ENCODE data around the gene ZNF740. TPM values are rescaled to one million over a fixed set of nuclear protein-coding genes. Genes with fewer than 3 reads are reported as not detected.
"Not testable (repeated sequence)": the region's sequence is repeated elsewhere in the genome, so short reads cannot be mapped to it uniquely, and the experiment has no call there.

ZNF740 gene, protein sequence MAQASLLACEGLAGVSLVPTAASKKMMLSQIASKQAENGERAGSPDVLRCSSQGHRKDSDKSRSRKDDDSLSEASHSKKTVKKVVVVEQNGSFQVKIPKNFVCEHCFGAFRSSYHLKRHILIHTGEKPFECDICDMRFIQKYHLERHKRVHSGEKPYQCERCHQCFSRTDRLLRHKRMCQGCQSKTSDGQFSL
- 19.2 TPM for total RNA-seq
- long read RNA-seq, full-length matches to known transcripts: 1 of 5 reads
- long read RNA-seq, partial matches to known transcripts: 1 of 5 reads
- long read RNA-seq, other reads (novel, unspliced or antisense): 3 of 5 reads

DNA sequence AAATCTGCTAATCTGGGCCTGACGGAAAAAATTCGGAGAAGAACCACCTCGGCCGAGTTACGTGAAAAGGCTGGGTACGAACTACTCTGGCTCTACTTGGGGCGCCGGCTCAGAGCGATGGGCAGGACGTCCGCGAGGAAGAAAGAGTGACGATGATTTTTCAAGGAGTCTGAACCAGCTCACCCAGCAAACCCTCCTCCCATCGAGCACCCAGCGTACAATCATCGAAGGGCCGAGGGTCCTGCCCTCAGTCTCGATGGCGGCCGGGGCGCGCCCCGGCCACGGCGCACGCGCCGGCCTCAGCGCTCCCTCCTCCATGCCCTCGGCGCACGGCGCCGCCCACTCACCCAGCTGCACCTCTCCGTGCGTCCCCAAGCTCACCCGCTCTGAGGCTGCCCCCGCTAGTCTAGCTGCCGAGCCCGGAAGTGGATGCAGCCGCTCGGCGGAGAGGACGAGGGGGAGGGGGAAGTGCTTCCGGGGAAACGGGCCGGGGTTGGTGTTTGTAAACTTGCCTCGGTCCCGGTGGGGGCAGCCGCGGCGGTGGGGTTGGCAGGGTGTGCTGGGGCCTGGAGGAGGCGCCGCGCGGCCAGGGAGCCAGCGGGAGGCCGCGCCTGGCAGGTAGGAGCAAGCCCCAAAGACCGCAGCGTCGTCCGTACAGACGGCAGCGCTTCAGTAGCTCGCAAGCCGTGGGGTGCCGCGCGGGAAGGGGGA, at the start of gene ZNF740, which contains the start of gene CSAD:
ZNF740 (plus strand) TSS at position 503 of the 711 bp plus-strand sequence. CDS start 1,262 bp downstream, outside the sequence.
CSAD (minus strand) TSS at position 706 of the 711 bp plus-strand sequence. CDS start 7,455 bp downstream, outside the sequence.
- DNase-seq (ENCODE audit: low spot score): peak; percentile 98
- intact Hi-C loops (cut with DNase I): no loop called here

DNA sequence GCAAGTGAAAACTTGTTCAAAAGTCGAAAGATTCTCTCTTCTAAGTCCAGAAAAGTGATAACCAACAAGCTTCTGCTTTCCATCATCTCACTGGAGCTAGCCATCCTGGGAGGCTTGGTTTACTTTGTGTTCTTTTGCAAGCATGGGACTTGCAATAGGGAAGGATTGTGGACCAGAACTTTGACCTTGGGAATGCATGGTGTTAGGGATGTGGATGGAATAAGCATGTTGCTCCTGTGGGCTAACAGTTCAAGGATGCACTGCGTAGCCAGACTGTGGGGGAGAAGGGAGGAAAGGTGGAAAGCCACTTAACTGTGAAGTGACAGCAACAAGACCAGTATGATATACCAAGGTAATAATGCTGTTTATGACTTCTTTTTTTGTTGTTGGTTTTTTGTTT, 48.7 kb upstream of the ZNF740 start:
- intact Hi-C loops (cut with DNase I): no loop called here

DNA sequence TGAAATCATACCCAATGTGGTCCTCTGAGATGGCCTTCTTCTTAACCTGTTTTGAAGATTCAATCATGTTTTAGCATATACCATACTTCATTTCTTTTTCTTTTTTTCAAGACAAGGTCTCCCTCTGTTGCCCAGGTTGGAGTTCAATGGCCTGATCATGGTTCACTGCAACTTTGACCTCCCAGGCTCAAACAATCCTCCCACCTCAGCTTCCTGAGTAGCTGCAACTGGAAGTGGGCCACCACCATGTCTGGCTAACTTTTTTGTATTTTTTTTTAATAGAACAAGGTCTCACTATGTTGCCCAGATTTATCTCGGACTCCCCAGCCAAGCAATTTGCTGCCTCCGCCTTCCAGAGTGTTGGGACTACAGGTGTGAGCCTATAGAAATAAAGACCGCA, 46.8 kb upstream of the ZNF740 start:
- DNase-seq (ENCODE audit: low spot score): no peak
- intact Hi-C loops (cut with DNase I): no loop called here

More for the DNA sequence above, 48.7 kb upstream of the ZNF740 start:
- no peak for DNase-seq (ENCODE audit: low spot score)

DNA sequence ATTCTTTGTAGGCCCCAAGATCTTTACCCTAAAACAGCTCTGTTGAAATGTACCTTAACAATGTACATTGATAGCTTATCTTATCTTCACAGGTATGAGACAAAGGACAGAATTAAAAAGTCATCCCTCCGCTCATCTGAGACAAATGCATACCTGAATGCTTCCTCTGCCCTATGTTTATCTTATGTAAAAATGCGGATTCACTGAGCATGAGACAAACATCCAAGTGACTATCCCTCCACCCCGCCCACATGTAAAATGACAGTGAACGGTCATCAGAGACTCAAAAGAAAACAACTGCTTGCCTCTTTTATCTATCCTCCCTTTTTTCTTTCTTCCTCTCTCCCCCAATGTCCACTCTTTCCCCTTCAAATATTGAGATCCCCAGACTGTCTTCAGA, 37.2 kb upstream of the ZNF740 start:
- DNase-seq (ENCODE audit: low spot score): no peak
- intact Hi-C loops (cut with DNase I): no loop called here

DNA sequence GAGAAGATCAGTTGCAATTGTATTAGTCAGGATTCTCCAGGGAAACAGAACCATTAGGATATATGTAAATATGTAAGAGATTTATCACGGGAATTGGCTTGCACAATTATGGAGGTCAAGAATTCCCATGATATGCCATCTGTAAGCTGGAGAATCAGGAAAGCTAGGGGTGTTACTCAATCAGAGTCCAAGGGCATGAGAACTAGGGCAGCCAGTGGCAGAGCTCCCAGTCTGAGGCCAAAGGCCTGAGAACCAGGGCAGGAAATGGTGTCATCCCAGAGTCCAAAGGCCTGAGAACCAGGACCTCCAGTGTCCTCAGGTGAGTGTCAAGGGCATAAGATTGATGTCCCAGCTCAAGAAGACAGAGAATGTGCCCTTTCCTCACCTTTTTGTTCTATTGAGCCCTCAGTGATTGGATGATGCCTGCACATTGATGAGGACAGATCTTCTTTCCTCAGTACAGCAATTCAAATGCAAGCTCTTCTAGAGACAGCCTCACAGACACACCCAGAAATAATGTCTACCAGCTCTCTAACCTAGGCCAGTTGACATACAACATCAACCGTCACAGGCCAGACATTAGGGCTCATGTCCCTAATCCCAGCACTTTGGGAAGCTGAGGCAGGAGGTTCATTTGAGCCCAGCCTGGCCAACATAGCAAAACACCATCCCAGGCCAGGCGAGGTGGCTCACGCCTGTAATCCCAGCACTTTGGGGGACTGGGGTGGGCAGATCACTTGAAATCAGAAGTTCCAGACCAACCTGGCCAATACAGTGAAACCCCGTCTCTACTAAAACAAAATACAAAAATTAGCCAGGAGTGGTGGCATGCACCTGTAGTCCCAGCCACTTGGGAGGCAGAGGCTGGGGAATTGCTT, 34.9 kb upstream of the ZNF740 start:
- DNase-seq (ENCODE audit: low spot score): no peak
- intact Hi-C loops (cut with DNase I): no loop called here

DNA sequence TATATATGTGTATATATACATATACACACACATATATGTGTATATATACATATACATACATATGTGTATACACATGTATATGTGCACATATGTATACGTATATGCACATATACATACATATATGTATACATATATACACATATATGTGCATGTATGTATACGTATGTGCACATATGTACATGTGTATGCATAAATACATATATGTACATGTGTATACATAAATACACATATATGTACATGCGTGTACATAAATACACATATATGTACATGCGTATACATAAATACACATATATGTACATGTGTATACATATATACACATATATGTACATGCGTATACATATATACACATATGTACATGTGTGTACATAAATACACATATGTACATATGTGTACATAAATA, 33.3 kb upstream of the ZNF740 start:
- no peak for DNase-seq (ENCODE audit: low spot score)
- intact Hi-C loops (cut with DNase I): no loop called here

DNA sequence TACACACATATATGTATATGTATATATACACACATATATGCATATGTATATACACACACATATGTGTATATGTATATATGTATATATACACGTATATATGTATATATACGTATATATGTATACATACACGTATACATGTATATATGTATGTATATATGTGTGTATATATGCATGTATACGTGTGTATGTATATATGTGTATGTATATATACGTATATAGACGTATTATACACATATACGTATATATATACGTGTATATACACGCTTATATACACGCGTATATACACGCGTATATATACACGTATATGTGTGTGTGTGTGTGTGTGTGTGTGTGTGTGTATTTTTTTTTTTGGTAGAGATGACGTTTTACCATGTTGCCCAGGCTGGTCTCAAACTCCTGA, 32.9 kb upstream of the ZNF740 start:
- no peak for DNase-seq (ENCODE audit: low spot score)
- intact Hi-C loops (cut with DNase I): no loop called here

DNA sequence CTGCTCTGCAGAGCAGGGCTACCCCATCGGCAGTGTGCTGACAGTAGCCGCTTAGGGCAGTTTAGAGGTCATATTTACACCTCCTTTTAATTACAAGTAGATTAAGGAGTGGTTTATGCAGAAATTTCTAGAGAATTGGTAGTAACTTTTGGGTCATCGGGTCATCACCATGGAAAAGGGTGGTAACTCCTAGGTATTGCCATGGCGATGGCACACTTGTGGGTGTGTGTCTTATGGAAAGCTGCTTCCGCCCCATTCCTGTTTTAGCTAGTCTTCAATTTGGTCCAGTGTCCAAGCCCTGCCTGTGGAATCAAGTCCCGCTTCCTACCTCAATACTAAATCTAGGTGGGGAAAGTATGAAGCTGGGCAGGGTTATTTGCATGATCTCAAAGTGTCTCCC, 29.5 kb upstream of the ZNF740 start:
- DNase-seq (ENCODE audit: low spot score): no peak
- intact Hi-C loops (cut with DNase I): no loop called here

DNA sequence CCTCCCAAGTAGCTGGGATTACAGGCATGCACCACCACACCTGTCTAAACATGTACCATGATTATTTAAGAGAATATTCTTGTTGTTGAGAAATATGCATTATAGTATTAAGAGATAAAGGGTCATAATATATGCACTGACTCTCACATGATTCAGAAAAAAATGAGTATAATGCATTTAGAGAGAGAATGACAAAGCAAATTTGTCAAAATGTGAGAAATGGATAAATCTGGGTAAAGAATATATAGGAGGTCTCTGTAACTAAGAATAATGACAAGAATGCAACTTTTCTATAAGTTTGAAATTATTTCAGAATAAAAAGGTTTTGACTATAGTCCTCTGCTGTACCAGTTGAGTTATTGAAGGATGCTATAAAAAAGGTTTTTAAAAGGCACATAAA, 28.1 kb upstream of the ZNF740 start:
- intact Hi-C loops (cut with DNase I): no loop called here
- DNase-seq (ENCODE audit: low spot score): no peak

DNA sequence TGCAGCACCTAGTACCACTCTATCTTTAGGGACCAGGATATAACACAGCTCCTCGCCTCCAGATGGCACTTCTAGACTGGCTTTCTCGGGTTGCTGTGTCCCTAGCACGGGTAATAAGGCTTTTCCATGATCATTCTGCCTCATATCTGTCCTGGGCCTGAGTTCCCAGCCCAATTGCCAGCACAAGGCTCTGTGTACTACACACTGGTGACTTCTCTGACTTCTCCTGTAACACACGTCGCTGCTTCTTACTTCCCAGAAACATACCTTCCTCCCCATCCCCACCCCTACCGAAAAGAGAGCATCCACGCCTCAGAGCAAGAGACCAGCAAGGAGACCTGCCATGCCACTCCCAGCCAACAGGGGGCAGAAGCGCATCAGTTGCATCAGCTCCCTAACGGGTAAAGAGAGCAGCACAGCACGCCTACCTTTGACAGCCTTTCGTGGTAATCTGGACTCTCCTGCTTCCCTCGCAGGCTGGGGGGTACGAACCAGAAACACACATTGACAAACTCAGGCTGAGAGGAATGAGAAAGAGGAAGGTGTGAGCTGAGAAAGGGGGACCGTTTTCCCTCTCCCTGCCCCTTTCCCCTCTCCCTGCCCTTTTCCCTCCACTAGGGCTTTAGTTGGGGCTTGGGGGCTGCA, 21.2 kb upstream of the ZNF740 start:
- intact Hi-C loops (cut with DNase I): no loop called here
- DNase-seq (ENCODE audit: low spot score): peak; percentile 93

DNA sequence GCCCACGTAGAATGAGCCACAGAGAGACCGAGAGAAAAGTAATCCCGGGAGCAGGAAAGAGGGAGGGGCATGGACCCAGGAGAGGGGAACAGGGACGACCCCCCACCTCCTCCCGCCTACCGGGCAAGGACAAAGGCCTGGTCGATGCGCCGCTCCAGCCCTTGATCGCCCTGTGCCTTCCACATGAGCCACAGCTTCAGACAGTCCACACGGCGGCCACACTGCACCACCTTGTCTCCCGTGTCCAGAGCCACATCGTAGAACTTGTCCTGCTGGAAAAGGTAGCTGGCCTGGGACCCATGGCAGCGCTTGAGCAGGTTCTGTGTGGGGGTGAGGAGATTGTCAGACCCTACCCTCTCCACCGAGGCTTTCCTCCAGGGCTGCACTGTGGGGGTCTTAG, 20.5 kb upstream of the ZNF740 start:
- DNase-seq (ENCODE audit: low spot score): no peak
- intact Hi-C loops (cut with DNase I): loop anchor here (2.0 kb wide), 1 partner anchor 37 kb away; no protein-coding TSS in a partner anchor

DNA sequence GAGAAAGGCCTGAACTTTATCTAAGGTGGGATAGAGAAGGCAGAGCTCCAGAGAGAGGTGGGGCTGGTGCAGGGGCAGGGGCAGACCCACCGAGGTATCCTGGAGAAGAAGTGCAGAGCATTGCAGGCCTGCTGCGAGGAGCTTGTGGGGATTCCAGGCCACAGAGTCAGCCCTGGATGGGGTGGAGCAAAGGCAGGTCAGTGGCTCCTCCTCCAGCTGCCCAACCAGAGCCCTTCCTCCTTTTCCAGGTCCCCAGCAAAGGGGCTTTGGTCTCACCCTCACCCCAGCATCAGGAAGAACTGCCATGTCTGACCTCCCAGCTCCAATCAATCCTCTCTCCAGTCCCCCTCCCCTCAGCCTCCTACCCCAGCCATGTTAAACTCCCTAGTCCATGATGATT, 19.8 kb upstream of the ZNF740 start:
- intact Hi-C loops (cut with DNase I): loop anchor here (2.0 kb wide), 1 partner anchor 36 kb away; no protein-coding TSS in a partner anchor
- no peak for DNase-seq (ENCODE audit: low spot score)

DNA sequence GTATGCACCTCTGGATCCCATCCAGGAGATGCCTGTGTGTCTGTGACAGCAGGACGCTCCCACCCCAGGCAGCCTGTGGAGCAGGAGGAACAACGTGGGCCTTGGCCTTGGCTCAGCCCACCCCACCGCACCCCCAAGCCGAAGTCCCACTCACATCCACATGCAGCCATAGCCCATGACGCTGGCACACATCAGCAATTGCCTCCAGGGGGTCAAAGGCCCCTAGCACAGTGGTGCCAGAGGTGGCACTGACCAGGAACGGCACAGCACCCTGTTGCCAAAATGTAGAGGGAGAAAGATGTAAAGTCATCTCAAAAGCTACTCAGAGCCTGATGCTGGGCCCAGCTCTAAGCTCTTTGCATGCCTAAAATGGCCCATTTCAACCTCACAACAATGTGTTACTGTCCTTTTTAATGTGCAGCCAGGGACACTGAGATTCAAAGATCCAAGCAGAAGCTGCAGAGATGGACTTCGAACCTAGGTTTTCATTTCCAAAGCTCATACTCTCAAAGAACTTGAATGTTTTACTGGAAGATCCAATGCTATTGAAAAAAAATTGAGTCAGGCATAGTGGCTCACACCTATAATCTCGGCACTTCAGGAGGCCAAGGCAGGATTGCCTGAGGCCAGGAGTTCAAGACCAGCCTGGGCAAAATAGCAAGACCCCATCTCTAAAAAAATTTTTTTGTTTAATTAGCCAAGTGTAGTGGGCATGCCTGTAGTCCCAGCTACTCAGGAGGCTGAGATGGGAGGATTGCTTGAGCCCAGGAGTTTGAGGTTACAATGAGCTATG, 19.2 kb upstream of the ZNF740 start:
- intact Hi-C loops (cut with DNase I): loop anchor here (2.0 kb wide), 1 partner anchor 35 kb away; no protein-coding TSS in a partner anchor
- no peak for DNase-seq (ENCODE audit: low spot score)

DNA sequence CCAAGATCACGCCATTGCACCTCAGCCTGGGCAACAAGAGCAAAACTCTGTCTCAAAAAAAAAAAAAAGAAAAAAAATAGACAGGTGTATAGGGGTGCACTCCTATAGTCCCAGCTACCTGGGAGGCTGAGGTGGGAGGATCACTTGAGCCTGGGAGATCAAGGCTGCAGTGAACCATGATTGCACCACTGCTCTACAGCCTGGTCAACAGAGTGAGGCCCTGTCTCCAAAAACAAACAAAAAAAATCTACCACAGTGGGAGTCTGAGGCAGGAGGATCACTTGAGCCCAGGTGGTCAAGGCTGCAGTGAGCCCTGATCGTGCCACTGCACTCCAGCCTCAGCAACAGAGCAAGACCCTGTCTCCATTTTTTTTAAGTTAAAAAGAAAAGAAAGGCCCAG, 17.5 kb upstream of the ZNF740 start:
- intact Hi-C loops (cut with DNase I); DNase-seq (ENCODE audit: low spot score): not testable (repeated sequence)

DNA sequence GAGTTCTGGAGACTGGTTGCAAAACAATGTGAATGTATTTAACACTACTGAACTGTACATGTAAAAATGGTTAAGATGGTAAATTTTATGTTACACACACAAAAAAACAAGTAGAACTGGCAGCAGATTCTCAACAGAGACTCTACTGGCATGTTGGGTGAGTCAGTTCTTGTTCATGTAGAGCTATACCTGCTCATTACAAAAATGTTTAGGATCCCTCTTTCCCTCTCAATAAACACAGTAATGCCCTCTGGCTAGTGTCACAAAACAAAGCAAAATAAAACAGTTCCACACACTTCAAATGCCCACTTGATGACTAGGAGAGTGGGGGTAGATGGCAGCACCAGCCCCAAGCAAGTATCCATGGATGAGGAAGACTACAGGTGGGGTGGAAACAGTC, 13.7 kb upstream of the ZNF740 start:
- no peak for DNase-seq (ENCODE audit: low spot score)
- intact Hi-C loops (cut with DNase I): no loop called here

DNA sequence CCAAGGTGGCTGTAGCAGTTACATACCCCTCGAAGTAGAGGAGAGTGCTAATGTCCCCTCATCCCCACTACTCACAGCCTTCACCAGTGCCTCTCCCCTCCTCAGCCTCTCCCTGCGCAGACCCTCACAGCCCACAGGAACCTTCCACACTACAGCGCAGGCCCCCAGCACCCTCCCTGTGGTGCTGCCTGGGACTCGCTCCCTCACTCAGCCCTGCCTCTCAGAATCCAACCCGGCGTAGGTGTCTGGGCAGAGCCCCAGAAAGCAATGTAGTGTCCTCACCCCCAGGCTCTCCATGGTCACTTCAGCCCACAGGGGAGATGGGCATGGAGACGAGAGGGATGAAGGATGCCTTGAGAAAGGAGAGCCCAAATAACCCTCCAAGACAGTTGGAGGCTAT, 10.9 kb upstream of the ZNF740 start:
- no peak for DNase-seq (ENCODE audit: low spot score)
- intact Hi-C loops (cut with DNase I): no loop called here

DNA sequence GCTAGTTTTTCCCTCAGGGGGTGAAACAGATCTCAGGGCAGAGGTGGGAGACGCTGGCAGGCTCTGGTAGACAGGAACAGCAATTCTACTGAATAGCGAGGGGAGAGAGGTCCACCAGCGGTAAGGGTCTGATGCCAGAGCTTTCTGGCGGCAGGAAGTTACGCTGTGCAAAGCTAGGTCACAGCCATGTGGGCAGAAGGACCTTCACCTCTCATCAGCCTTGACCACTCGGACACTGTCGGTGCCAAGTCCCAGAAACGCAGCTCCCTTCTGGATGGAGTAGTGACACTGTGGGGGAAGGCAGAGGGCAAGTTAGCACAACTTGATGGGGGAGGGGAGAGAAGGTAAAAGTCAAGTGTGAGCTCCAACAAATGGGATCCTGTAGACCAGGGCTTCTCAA, 10.3 kb upstream of the ZNF740 start:
- intact Hi-C loops (cut with DNase I): no loop called here
- DNase-seq (ENCODE audit: low spot score): no peak

DNA sequence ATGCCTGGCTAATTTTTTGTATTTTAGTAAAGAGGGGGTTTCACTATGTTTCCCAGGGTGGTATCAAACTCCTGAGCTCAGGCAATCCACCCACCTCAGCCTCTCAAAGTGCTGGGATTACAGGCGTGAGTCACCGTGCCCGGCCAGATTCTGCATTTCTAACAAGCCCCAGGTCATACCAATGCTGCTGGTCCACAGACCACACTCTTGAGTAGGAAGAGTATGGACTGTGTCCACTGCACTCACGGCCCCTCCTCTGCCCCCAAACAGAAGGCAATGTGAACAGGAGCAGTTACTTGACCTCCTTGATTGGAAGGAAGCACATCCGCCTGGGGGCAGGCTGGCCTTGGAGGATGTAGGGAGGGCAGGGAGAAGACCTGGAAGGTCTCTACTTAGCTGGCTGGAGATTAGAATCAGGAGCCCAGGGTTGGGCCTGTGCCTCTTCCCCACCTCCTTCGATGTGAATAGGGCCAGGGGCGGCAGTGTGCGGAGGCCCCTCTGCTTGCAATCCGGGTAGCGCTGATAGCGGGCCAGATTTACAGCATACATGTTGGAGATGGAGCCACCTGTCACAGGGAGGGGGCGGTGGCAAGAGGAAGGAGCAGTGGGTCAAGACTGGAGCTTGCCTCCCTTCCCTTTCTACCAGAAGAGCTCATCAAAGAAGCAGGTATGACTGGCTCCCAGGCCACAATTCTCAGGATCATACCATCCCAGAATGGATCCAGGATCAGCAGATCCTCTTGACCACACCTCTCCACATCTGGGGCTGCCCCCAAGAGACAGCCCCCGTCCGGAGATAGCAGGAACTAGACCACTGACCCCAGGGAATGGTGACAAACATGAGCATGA, 9.4 kb upstream of the ZNF740 start:
- intact Hi-C loops (cut with DNase I): no loop called here
- no peak for DNase-seq (ENCODE audit: low spot score)

Data from cardiac septum (tissue), 1 donor.